Lower leg skin (tissue), 4 donors: ENCODE results near the gene RNASEH2A. TPM values are rescaled to one million over a fixed set of nuclear protein-coding genes. Genes with fewer than 3 reads are reported as not detected.
A peak's percentile ranks its signal among the peaks of the same experiment; 100 is the strongest.
"Not testable (repeated sequence)": the region's sequence is repeated elsewhere in the genome, so short reads cannot be mapped to it uniquely, and the experiment has no call there.

Experiments
- DNase-seq, 2 donors: peaks; one replicate each; pipeline ENCODE4 v3.0.0-alpha.2; 2019; ENCODE audit warnings: low spot score in 2 of 2
- H3K4me3 ChIP-seq: fragments of 200-600 bp; sonication (generic); 2 replicates; pipeline ENCODE4 v1.5.1; 2017; ENCODE audit warnings: mild to moderate bottlenecking, low read depth; ENCODE audit not compliant: poor library complexity, severe bottlenecking
- CTCF ChIP-seq, 3 donors: fragments of 450-650 bp; IDR thresholded peaks; one replicate each; pipeline ENCODE4 v1.5.1; 2016; ENCODE audit warnings: antibody characterized with exemption in 3 of 3, mild to moderate bottlenecking in 3 of 3, moderate library complexity in 2 of 3
- POLR2A ChIP-seq, 2 donors: fragments of 450-650 bp; IDR thresholded peaks; one replicate each; pipeline ENCODE4 v1.6.1; 2016 to 2017; ENCODE audit warnings: antibody characterized with exemption in 2 of 2, mild to moderate bottlenecking in 1 of 2, moderate library complexity in 1 of 2
- WGBS, 2 donors: methylation state at CpG; one replicate each; pipeline ENCODE4 v1.1.5; 2018; 5-methylcytosine and 5-hydroxymethylcytosine counted together
- intact Hi-C: fragments of 100-400 bp; cut with DNase I; formaldehyde crosslinking; loops from one replicate; pipeline ENCODE4 v1.15.0; 2023; ENCODE audit warnings: low total_unique reads
- total RNA-seq, 4 donors: library from RNA; depleted of rRNA; stranded (reverse); fragments of >200 nt; gene quantifications; one replicate each; pipeline ENCODE4 v1.1.0, GENCODE V29; 2016

RNASEH2A gene
- total RNA-seq, 4 donors from 2014 or later: 3.3 to 7.8 (median 5.9) TPM

- no peak for DNase-seq
- no peak for TF ChIP-seq POLR2A (IDR thresholded peaks at IDR 0.05)
- no peak for TF ChIP-seq CTCF (IDR thresholded peaks at IDR 0.05)
- WGBS, 2 donors: 52 to 60% methylated on average over 7 of the region's 7 CpGs
- intact Hi-C loops: loop anchor here (2.0 kb wide), 1 partner anchor 18 kb away; no protein-coding TSS in a partner anchor
- H3K4me3 ChIP-seq: peak overlapping the region; percentile 13
These were observed 12.0 kb upstream of the RNASEH2A start for GRCh38 chr19:12794196-12794941.

GRCh38 chr19:12794971-12795381 lies 11.4 kb upstream of the RNASEH2A start:
- TF ChIP-seq POLR2A (IDR thresholded peaks at IDR 0.05) (no peak), CTCF (IDR thresholded peaks at IDR 0.05) (no peak)
- 84 to 86% methylated on average over 9 of the region's 9 CpGs for WGBS, 2 donors
- intact Hi-C loops: loop anchor here (2.0 kb wide), 1 partner anchor 18 kb away; no protein-coding TSS in a partner anchor
- no peak overlapping the region for H3K4me3 ChIP-seq
- no peak for DNase-seq

- 4% methylated on average over 18 of the region's 18 CpGs for WGBS, 2 donors
These were observed 10.0 kb upstream of the RNASEH2A start for GRCh38 chr19:12796146-12797071.

GRCh38 chr19:12797141-12797587 lies 9.2 kb upstream of the RNASEH2A start:
- TF ChIP-seq POLR2A (IDR thresholded peaks at IDR 0.05) (no peak), CTCF (IDR thresholded peaks at IDR 0.05) (no peak)
- intact Hi-C loops: no loop called here
- no peak overlapping the region for H3K4me3 ChIP-seq
- WGBS, 2 donors: 83 to 87% methylated on average over 6 of the region's 6 CpGs
- no peak for DNase-seq

More at GRCh38 chr19:12796146-12797071, 10.0 kb upstream of the RNASEH2A start:
- intact Hi-C loops: no loop called here
- no peak overlapping the region for H3K4me3 ChIP-seq
- peak; percentile 69 to 94 for DNase-seq
- TF ChIP-seq POLR2A (IDR thresholded peaks at IDR 0.05) (no peak), CTCF (IDR thresholded peaks at IDR 0.05) (peak in 2 of 3 donors; percentile 11 to 92)

GRCh38 chr19:12797607-12798006 lies 8.8 kb upstream of the RNASEH2A start:
- H3K4me3 ChIP-seq, DNase-seq, intact Hi-C loops: not testable (repeated sequence)
- WGBS, 2 donors: 91 to 96% methylated on average over 7 of the region's 7 CpGs
